Urinary bladder (tissue), 4 donors: ENCODE results near the gene PRICKLE2. TPM values are rescaled to one million over a fixed set of nuclear protein-coding genes. Genes with fewer than 3 reads are reported as not detected.
A peak's percentile ranks its signal among the peaks of the same experiment; 100 is the strongest.

ENCODE experiments used
- DNase-seq: peaks from one replicate; pipeline ENCODE4 v3.0.0-alpha.2; 2015; ENCODE audit errors: extremely low spot score
- H3K27ac ChIP-seq: one replicate; pipeline ENCODE4 v1.5.1; 2013; ENCODE audit warnings: low read depth, mild to moderate bottlenecking, moderate library complexity
- H3K36me3 ChIP-seq: one replicate; pipeline ENCODE4 v1.6.1; 2013; ENCODE audit warnings: mild to moderate bottlenecking, moderate library complexity; ENCODE audit not compliant: insufficient read depth
- H3K4me1 ChIP-seq: one replicate; pipeline ENCODE4 v1.6.1; 2013; ENCODE audit warnings: mild to moderate bottlenecking, moderate library complexity; ENCODE audit not compliant: insufficient read depth
- H3K4me3 ChIP-seq: one replicate; pipeline ENCODE4 v1.5.1; 2013; ENCODE audit warnings: low read depth, low read length
- WGBS: extraction: QIAGEN DNeasy Blood & Tissue Kit; methylation state at CpG from one replicate; pipeline ENCODE4 v1.1.7; 2013; 5-methylcytosine and 5-hydroxymethylcytosine counted together
- polyA plus RNA-seq: library from polyadenylated mRNA; stranded (reverse); fragments of 200-250 nt; gene quantifications from one replicate; pipeline ENCODE4 v1.2.3, GENCODE V29; 2013
- total RNA-seq: library from RNA; depleted of rRNA; stranded (reverse); fragments of >200 nt; gene quantifications from one replicate; pipeline ENCODE4 v1.2.3, GENCODE V29; 2014
- donor health status: healthy with polysubstance abuse.
- donor health status: healthy.

Gene PRICKLE2
- total and polyA plus RNA-seq, 2 donors, result 22.4 to 89.7 TPM

DNA sequence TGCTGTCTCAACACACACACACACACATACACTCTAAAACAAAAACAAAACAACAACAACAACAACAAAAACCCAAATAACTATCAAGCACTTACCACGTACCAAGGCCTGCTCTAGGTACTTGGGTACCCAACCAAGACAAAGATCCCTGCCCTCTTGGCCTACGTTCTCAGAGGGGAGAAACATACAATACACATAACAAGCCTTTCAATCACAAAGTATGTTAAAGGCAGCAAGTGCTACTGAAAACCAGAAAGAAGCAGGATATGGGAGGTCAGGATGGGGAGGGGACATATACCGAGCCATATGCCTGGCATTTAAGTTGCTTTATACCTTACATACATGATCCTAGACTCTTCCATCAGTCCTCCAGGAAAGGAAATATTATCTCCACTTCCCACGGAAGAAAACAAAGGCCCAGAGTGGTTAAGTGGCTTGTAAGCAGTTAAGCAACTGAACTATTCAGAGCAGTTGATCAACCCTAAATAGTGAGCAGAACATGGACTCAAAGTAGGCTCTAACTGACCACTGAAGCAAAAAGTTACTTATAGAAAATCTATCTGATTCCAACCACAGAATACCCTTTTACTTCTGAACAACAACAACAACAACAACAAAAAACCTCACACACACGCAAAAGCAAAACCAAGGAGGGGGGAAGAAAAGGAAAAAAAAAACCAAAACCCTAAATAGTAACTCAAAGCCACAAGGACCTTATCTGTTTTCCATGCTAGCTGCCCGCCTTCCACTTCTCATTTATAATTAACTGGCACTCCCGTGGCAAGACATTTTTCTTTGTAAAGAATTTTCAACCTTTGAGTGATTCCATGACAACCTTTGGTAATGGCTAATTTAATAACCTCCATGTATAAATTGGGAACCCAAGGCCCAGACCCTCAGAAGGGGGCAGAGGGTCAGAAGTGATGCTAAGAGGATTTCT lies 21.0 kb downstream of the PRICKLE2 start:
- Histone ChIP-seq H3K4me1 (no peaks in the 10 kb centered on the region), H3K4me3 (no peak overlapping the region), H3K36me3 (no peaks in the 10 kb centered on the region), H3K27ac (no peak overlapping the region)
- 79% methylated on average over 7 of the region's 7 CpGs for WGBS
- DNase-seq, result no peak

DNA sequence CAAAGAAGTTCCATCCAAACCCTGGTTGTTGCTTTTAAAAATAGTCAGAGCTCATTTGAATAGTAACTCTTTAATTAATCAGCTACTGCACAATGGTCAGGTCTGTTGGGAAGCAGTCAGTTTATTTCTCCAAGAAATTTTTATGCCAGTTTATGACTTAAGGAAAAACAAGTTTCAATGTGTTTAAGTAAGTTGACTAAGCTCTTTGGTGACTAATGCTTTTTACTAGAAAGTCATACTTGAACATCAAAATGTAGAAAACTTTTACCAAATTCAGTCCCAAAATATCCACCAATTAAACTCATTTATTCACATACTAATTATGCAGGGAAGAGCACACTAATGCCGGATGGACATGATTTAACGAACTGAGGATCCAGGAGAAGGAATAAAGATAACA lies 22.1 kb downstream of the PRICKLE2 start:
- WGBS, result 76% methylated on average over 2 of the region's 2 CpGs
- no peaks in the 10 kb centered on the region for H3K4me1 ChIP-seq
- H3K4me3 ChIP-seq, result no peak overlapping the region
- H3K36me3 ChIP-seq, result no peaks in the 10 kb centered on the region
- no peak for DNase-seq
- H3K27ac ChIP-seq, result no peak overlapping the region

GRCh38 chr3:64199932-64200331 lies 25.3 kb downstream of the PRICKLE2 start:
- H3K4me1 ChIP-seq, result no peaks in the 10 kb centered on the region
- WGBS, result 49% methylated on average over 2 of the region's 2 CpGs
- H3K4me3 ChIP-seq, result no peak overlapping the region
- no peaks in the 10 kb centered on the region for H3K36me3 ChIP-seq
- H3K27ac ChIP-seq, result no peak overlapping the region
- DNase-seq, result no peak

GRCh38 chr3:64196236-64196929 lies 28.9 kb downstream of the PRICKLE2 start:
- no peak for DNase-seq
- 90% methylated on average over 5 of the region's 5 CpGs for WGBS
- H3K4me1 ChIP-seq, result no peaks in the 10 kb centered on the region
- H3K27ac ChIP-seq, result no peak overlapping the region
- no peaks in the 10 kb centered on the region for H3K36me3 ChIP-seq
- no peak overlapping the region for H3K4me3 ChIP-seq

DNA sequence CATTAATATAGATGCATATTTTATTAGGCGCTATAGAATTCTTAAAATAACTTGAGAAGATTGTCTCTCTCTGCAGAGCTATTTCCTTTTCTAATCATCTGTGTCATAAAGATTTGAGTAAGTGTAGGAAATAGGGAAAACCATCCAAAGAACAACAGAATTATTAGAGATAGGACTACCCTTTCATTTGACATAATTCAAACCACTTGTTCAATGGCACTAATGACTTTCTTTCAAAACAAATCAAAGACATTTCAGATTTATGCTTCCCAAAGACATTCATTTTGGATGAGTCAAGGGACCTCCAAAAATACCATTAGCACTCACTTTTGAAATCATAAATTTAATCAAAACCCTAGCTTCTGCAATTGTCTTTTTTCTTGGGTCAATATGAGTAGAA lies 29.5 kb downstream of the PRICKLE2 start:
- no peak overlapping the region for H3K27ac ChIP-seq
- H3K4me3 ChIP-seq, result no peak overlapping the region
- H3K36me3 ChIP-seq, result no peaks in the 10 kb centered on the region
- no peaks in the 10 kb centered on the region for H3K4me1 ChIP-seq
- WGBS, result 82% methylated on average over 1 of the region's 1 CpG
- no peak for DNase-seq

DNA sequence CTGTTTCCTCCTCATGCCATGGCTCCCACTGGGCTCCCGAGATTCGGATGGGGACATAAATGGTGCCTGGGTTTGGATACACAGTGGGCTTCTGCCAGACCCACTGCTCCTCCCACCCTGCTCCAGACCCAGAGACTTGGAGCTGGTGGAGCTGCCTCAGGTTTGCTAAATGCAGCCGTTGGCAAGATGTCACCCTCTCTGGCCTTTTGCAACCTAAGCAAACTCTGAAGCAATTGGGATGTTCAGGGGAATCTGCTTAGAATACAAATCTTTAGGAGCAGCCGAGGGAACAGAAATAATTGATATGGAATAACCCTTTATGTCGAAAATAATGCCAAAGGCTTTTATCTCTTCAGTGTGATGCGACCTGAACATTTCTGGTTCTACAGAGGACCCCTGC lies 33.4 kb downstream of the PRICKLE2 start:
- peaks cover 3% of the 10 kb centered on the region for H3K4me1 ChIP-seq
- no peak overlapping the region for H3K4me3 ChIP-seq
- DNase-seq, result no peak
- no peak overlapping the region for H3K27ac ChIP-seq
- H3K36me3 ChIP-seq, result no peaks in the 10 kb centered on the region
- WGBS, result 92% methylated on average over 6 of the region's 6 CpGs

DNA sequence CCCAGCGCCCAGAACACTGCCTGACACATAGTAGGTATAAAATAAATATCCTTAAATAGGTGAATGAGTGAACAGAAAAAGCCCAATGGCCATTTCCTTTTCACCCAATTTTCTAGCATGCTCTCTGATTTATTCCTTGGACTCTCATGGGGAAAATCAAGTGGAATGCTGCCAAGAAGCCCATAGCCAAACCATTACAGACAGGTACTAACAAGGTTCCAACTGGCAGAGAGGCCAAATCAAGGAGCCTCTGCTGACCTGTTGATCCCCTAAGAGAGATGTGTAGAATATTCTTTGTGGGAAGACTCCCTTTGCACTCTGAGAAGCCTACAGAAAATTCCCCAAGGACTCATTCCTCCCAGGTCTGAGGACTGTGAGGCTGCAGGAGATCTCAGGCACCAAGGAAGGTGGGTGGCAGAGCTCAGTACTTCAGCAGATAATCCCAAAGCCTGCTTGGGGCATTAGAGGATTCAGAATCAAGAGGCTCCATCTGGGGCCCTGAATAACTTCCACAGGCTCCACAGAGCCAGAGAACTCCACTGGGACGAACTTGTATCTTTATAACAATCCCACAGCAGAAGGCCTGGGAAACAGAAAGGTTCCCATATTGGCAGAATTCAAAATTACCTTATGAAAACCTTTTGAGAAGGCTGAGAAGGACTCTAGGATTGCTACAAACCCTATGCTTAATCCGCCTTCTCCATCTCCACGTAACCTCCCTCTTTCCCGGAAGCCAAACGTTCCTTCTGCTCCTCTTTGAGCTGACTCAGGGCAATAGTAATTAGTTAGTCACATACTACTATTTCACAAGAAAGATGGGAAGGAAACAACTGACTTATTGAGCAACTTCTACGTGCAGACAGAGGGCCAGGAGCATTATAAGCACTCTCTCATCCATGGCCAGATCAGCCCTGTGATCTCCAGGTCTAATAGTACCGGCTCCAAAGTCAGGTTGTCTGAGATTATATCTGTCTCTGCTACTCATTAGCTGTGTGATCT lies 34.5 kb downstream of the PRICKLE2 start:
- no peak overlapping the region for H3K27ac ChIP-seq
- no peak overlapping the region for H3K4me3 ChIP-seq
- WGBS, result 83% methylated on average over 8 of the region's 8 CpGs
- peaks cover 3% of the 10 kb centered on the region for H3K4me1 ChIP-seq
- no peaks in the 10 kb centered on the region for H3K36me3 ChIP-seq
- DNase-seq, result no peak

DNA sequence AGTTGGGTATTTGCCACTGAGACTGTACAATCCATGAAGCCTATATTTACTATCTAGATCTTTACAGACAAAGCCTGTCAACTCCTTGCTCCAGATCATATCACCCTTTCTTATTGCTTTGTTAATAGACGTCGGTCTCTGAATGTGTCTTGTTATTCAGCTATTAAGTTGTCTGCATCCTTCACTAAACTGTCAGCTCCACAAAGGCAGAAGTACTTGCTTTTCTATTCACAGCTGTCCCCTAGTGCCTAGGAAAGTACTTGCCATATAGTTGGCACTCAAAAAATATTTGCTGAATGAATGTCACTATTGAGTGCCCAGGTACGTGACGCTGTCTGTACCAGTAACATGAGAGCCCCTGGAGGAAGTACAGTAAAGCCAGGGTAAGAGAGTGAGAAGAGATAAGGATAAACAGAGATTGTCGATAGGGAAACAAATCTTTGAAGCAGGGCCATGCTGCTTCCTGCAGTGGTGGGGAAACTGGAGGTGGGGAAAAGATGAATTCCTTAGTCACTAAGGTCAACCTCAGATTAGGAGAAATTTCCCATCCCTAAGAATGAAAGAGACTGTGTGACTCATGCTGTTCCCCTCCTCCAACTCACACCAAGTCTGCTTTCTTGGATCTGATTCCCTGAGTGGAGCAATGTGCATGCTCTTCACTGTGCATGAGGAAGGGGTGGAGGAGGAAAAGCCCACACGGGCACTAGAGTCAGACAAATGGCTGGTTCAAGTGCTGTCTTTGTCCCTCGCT lies 36.3 kb downstream of the PRICKLE2 start:
- no peaks in the 10 kb centered on the region for H3K36me3 ChIP-seq
- H3K4me3 ChIP-seq, result no peak overlapping the region
- 15% methylated on average over 7 of the region's 7 CpGs for WGBS
- H3K27ac ChIP-seq, result no peak overlapping the region
- DNase-seq, result no peak
- H3K4me1 ChIP-seq, result peaks cover 5% of the 10 kb centered on the region

GRCh38 chr3:64187065-64187959 lies 38.0 kb downstream of the PRICKLE2 start:
- peaks cover 5% of the 10 kb centered on the region for H3K4me1 ChIP-seq
- no peak overlapping the region for H3K4me3 ChIP-seq
- 18% methylated on average over 9 of the region's 9 CpGs for WGBS
- H3K27ac ChIP-seq, result no peak overlapping the region
- H3K36me3 ChIP-seq, result no peaks in the 10 kb centered on the region
- peak; percentile 92 for DNase-seq

DNA sequence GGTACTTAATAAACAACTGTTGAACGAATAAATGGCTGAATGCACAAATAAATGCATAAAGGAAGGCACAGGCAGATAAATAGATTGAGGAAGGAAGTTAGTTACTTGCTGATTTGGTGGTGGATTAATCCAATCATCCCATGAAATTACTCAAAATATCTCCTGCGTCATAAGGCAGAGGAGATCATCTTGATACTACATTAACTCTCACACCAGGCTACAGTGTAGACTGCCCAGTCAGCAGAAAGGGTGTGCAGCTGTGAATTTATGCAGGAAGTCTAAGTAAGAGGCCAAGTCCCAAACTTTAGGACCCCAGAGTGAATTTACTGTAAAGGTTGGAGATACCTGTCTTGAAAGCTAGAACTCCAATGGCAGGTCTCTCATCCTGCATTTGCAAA lies 38.6 kb downstream of the PRICKLE2 start:
- WGBS, result 42% methylated on average over 2 of the region's 2 CpGs
- H3K36me3 ChIP-seq, result no peaks in the 10 kb centered on the region
- no peak overlapping the region for H3K27ac ChIP-seq
- peaks cover 5% of the 10 kb centered on the region for H3K4me1 ChIP-seq
- no peak for DNase-seq
- H3K4me3 ChIP-seq, result no peak overlapping the region

DNA sequence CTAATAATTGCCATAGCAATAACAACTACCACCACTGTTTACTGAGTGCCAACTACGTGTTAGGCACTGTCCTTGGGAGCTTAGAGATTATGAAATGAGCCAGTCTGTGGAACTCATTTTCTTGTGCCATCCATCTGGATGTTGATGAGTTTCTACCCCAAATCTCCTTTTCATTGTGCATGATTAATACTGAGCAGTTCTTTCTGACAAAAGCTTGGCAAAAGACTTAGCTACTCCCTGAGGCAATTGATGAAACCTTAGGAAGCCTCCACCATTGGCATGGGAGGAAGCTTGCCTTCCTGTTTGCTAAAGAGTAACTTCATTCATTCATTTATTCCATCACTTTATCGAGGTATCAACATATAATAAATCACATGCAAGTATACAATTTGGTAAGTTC lies 39.8 kb downstream of the PRICKLE2 start:
- no peaks in the 10 kb centered on the region for H3K36me3 ChIP-seq
- no peak overlapping the region for H3K4me3 ChIP-seq
- H3K4me1 ChIP-seq, result peaks cover 5% of the 10 kb centered on the region
- no peak for DNase-seq
- 85% methylated on average over 2 of the region's 2 CpGs for WGBS
- no peak overlapping the region for H3K27ac ChIP-seq

GRCh38 chr3:64184621-64185020 lies 40.6 kb downstream of the PRICKLE2 start:
- no peaks in the 10 kb centered on the region for H3K36me3 ChIP-seq
- DNase-seq, result no peak
- peaks cover 2% of the 10 kb centered on the region for H3K4me1 ChIP-seq
- no peak overlapping the region for H3K4me3 ChIP-seq
- H3K27ac ChIP-seq, result no peak overlapping the region
- 81% methylated on average over 3 of the region's 3 CpGs for WGBS
